OCI-LY1 (cell line): Measurements from ENCODE around the gene ST7.

Source experiments
- H2AFZ ChIP-seq: fragments of 200-600 bp; sonication (generic), shearing (Covaris generic); 2 replicates; pipeline ENCODE4 v1.6.0; 2014; ENCODE audit warnings: antibody characterized with exemption, mild to moderate bottlenecking, low read length
- H3F3A ChIP-seq: fragments of 200-600 bp; sonication (generic), shearing (Covaris generic); 2 replicates; pipeline ENCODE4 v1.6.0; 2014; ENCODE audit warnings: mild to moderate bottlenecking, antibody characterized with exemption, low read length, moderate library complexity; ENCODE audit not compliant: insufficient read depth
- H3K27ac ChIP-seq: fragments of 200-600 bp; sonication (generic); 2 replicates; pipeline ENCODE4 v1.5.1; 2014; ENCODE audit warnings: low read length, mixed run types, mild to moderate bottlenecking, low read depth; ENCODE audit not compliant: poor library complexity, severe bottlenecking
- H3K27me3 ChIP-seq: fragments of 200-600 bp; sonication (generic); 2 replicates; pipeline ENCODE4 v1.6.0; 2014; ENCODE audit warnings: antibody characterized with exemption, mild to moderate bottlenecking, low read length, moderate library complexity; ENCODE audit not compliant: insufficient read depth
- H3K36me3 ChIP-seq: fragments of 200-600 bp; sonication (generic); 2 replicates; pipeline ENCODE4 v1.6.1; 2014; ENCODE audit warnings: mild to moderate bottlenecking, antibody characterized with exemption, low read length, moderate library complexity, mixed read lengths; ENCODE audit not compliant: insufficient read depth
- H3K4me1 ChIP-seq: fragments of 200-600 bp; sonication (generic); 2 replicates; pipeline ENCODE4 v1.5.1; 2014; ENCODE audit warnings: mild to moderate bottlenecking, low read length, moderate library complexity; ENCODE audit not compliant: insufficient read depth, severe bottlenecking
- H3K4me2 ChIP-seq: fragments of 200-600 bp; sonication (generic), shearing (Covaris generic); 2 replicates; pipeline ENCODE4 v1.6.1; 2014; ENCODE audit warnings: low read length
- H3K4me3 ChIP-seq: fragments of 200-600 bp; sonication (generic); 2 replicates; pipeline ENCODE4 v1.5.1; 2014; ENCODE audit warnings: low read length, low read depth, mild to moderate bottlenecking, mixed read lengths; ENCODE audit not compliant: poor library complexity, severe bottlenecking
- H3K79me2 ChIP-seq: fragments of 200-600 bp; shearing (Covaris generic); 2 replicates; pipeline ENCODE4 v1.6.1; 2016; ENCODE audit warnings: mixed run types, low read length, mixed read lengths; ENCODE audit not compliant: insufficient read depth
- H3K9ac ChIP-seq: fragments of 200-600 bp; sonication (generic), shearing (Covaris generic); 2 replicates; pipeline ENCODE4 v1.6.1; 2014; ENCODE audit warnings: mild to moderate bottlenecking, low read length, mixed read lengths
- H3K9me2 ChIP-seq: fragments of 200-600 bp; sonication (generic), shearing (Covaris generic); 2 replicates; pipeline ENCODE4 v1.6.1; 2014; ENCODE audit warnings: low read depth, mild to moderate bottlenecking, low read length, mixed read lengths
- H3K9me3 ChIP-seq: fragments of 200-600 bp; shearing (Covaris generic); 2 replicates; pipeline ENCODE4 v1.6.1; 2014; ENCODE audit warnings: low read length, mixed read lengths
- H4K20me1 ChIP-seq: fragments of 200-600 bp; sonication (generic), shearing (Covaris generic); 2 replicates; pipeline ENCODE4 v1.6.0; 2016; ENCODE audit warnings: mild to moderate bottlenecking, low read length; ENCODE audit not compliant: insufficient read depth
- EZH2 ChIP-seq: fragments of 200-600 bp; sonication (generic), shearing (Covaris generic); IDR thresholded peaks from 2 replicates; pipeline ENCODE4 v1.8.0; 2017; ENCODE audit warnings: borderline replicate concordance, mixed run types, mild to moderate bottlenecking, antibody characterized with exemption, low read length, moderate library complexity, mixed read lengths
- TF ChIP-seq, protein P1 (sequence below): fragments of 200-600 bp; sonication (generic), shearing (Covaris generic); IDR thresholded peaks from 2 replicates; pipeline ENCODE4 v1.5.1; 2017; ENCODE audit warnings: mild to moderate bottlenecking, antibody characterized with exemption, low read length, moderate library complexity, mixed read lengths

Gene ST7

DNA sequence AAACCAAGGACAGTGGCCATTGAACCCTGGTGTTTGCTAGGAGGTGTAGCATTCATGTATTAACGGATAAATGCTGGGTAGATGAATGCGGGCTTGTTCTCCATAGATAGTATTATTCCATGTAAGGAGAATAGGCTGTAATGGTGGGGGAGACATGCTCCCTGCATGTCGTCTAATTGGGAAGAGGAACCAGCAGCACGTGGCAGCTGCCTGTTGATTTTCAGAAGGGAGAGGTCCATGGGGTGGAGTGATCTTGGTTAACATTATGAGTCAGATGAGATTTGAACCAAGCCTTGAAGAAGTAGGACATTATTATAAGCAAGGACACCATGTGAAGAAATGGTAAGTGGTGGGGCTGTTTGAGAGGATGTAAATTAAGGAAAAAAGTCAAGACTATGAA is 257.1 kb downstream of the ST7 start:
- Histone ChIP-seq H3K9me3 (no peaks in the 10 kb centered on the region), H4K20me1 (no peaks in the 10 kb centered on the region), H3K4me3 (no peak overlapping the region), H2AFZ (no peak overlapping the region), H3K27me3 (no peaks in the 10 kb centered on the region), H3K27ac (no peak overlapping the region), H3K4me2 (no peak overlapping the region), H3K9ac (no peak overlapping the region), H3K36me3 (no peaks in the 10 kb centered on the region), H3K9me2 (no peaks in the 10 kb centered on the region), H3K79me2 (no peaks in the 10 kb centered on the region), H3K4me1 (no peaks in the 10 kb centered on the region), H3F3A (no peaks in the 10 kb centered on the region)
- TF ChIP-seq, protein P1, sequence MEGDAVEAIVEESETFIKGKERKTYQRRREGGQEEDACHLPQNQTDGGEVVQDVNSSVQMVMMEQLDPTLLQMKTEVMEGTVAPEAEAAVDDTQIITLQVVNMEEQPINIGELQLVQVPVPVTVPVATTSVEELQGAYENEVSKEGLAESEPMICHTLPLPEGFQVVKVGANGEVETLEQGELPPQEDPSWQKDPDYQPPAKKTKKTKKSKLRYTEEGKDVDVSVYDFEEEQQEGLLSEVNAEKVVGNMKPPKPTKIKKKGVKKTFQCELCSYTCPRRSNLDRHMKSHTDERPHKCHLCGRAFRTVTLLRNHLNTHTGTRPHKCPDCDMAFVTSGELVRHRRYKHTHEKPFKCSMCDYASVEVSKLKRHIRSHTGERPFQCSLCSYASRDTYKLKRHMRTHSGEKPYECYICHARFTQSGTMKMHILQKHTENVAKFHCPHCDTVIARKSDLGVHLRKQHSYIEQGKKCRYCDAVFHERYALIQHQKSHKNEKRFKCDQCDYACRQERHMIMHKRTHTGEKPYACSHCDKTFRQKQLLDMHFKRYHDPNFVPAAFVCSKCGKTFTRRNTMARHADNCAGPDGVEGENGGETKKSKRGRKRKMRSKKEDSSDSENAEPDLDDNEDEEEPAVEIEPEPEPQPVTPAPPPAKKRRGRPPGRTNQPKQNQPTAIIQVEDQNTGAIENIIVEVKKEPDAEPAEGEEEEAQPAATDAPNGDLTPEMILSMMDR = no peak
- TF ChIP-seq EZH2 = no peak

DNA sequence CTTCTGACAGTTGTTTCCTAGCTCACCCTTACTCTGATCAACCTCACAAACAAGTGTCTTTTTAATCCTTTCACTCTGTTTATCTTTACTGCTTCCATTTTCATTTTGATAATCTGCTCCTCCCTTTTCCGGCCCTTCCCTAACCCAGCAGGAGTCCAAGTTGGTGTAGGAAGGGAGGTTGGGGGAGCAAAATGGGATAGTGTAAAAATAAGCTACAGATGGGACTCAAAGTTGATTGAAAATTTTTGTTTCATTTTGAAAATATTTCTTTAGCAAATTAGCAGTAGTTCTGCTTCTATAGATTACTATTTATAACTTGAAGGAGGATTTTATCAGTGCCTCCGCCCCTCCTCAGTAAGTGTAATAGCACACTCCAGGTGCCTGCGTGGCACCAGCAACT is 257.6 kb downstream of the ST7 start:
- no peak overlapping the region for H3K4me2 ChIP-seq
- H3K4me1 ChIP-seq = no peaks in the 10 kb centered on the region
- H4K20me1 ChIP-seq = no peaks in the 10 kb centered on the region
- TF ChIP-seq, protein P1 = no peak
- no peak for TF ChIP-seq EZH2
- no peaks in the 10 kb centered on the region for H3F3A ChIP-seq
- H2AFZ ChIP-seq = no peak overlapping the region
- H3K9me2 ChIP-seq = no peaks in the 10 kb centered on the region
- no peak overlapping the region for H3K4me3 ChIP-seq
- no peaks in the 10 kb centered on the region for H3K36me3 ChIP-seq
- H3K9ac ChIP-seq = no peak overlapping the region
- H3K27me3 ChIP-seq = no peaks in the 10 kb centered on the region
- H3K79me2 ChIP-seq = no peaks in the 10 kb centered on the region
- no peak overlapping the region for H3K27ac ChIP-seq
- no peaks in the 10 kb centered on the region for H3K9me3 ChIP-seq

DNA sequence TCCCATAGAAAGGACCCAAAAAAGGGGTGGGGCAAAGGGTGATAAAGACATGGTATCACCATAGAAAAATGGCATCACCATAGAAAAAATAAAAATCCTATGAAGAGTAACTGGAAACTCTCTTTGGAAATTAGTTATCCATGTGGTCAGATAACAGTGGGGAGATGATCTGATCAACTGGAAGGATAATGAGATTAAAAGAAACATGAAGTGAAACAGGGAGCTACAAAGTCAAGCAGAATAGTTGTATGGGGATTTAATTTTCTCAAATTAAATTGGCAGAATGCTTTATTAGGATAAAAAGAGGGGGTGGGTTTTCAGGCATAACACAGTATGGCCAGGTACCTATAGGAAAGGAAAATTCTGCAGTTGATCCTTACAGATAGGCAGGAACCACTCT is 258.3 kb downstream of the ST7 start:
- H3F3A ChIP-seq = no peaks in the 10 kb centered on the region
- no peaks in the 10 kb centered on the region for H3K4me1 ChIP-seq
- H4K20me1 ChIP-seq = no peaks in the 10 kb centered on the region
- H3K4me3 ChIP-seq = no peak overlapping the region
- no peaks in the 10 kb centered on the region for H3K79me2 ChIP-seq
- H3K27ac ChIP-seq = no peak overlapping the region
- H2AFZ ChIP-seq = no peak overlapping the region
- H3K4me2 ChIP-seq = no peak overlapping the region
- H3K9ac ChIP-seq = no peak overlapping the region
- H3K9me2 ChIP-seq = no peaks in the 10 kb centered on the region
- no peaks in the 10 kb centered on the region for H3K27me3 ChIP-seq
- TF ChIP-seq EZH2 = no peak
- TF ChIP-seq, protein P1 = no peak
- H3K36me3 ChIP-seq = no peaks in the 10 kb centered on the region
- no peaks in the 10 kb centered on the region for H3K9me3 ChIP-seq
